ENCODE data around the gene ARID4A. TPM values are rescaled to one million over a fixed set of nuclear protein-coding genes. Genes with fewer than 3 reads are reported as not detected.
"Not testable (repeated sequence)": the region's sequence is repeated elsewhere in the genome, so short reads cannot be mapped to it uniquely, and the experiment has no call there.

ARID4A gene
- total RNA-seq, 1 experiment from 2014 or later, result 1.7 TPM

- DNase-seq (ENCODE audit: low read depth), result no peak
Observed at GRCh38 chr14:58288106-58288792, 10.1 kb upstream of the ARID4A start.

- DNase-seq (ENCODE audit: low read depth), result no peak
Observed at GRCh38 chr14:58291646-58292045, 6.7 kb upstream of the ARID4A start.

- no peak for DNase-seq (ENCODE audit: low read depth)
Observed at GRCh38 chr14:58292187-58292586, 6.2 kb upstream of the ARID4A start.

GRCh38 chr14:58294201-58294600 is 4.2 kb upstream of the ARID4A start:
- no peak for DNase-seq (ENCODE audit: low read depth)

GRCh38 chr14:58296726-58297125 is 1.6 kb upstream of the ARID4A start:
- DNase-seq (ENCODE audit: low read depth), result no peak

- DNase-seq (ENCODE audit: low read depth), result no peak
Observed at GRCh38 chr14:58297412-58297761, 968 bp upstream of the ARID4A start.

GRCh38 chr14:58297762-58298476 is 436 bp upstream of the ARID4A start:
- DNase-seq (ENCODE audit: low read depth), result peak; percentile 100

- DNase-seq (ENCODE audit: low read depth), result no peak
Observed at GRCh38 chr14:58299401-58300330, 1.3 kb downstream of the ARID4A start.

- DNase-seq (ENCODE audit: low read depth), result no peak
Observed at GRCh38 chr14:58301416-58301815, 3.1 kb downstream of the ARID4A start.

- no peak for DNase-seq (ENCODE audit: low read depth)
Observed at GRCh38 chr14:58305730-58306129, 7.4 kb downstream of the ARID4A start.

- DNase-seq (ENCODE audit: low read depth), result no peak
Observed at GRCh38 chr14:58307597-58308316, 9.4 kb downstream of the ARID4A start.

GRCh38 chr14:58309086-58309485 is 10.7 kb downstream of the ARID4A start:
- no peak for DNase-seq (ENCODE audit: low read depth)

- no peak for DNase-seq (ENCODE audit: low read depth)
Observed at GRCh38 chr14:58313699-58314098, 15.3 kb downstream of the ARID4A start.

- DNase-seq (ENCODE audit: low read depth), result no peak
Observed at GRCh38 chr14:58315606-58316005, 17.3 kb downstream of the ARID4A start.

GRCh38 chr14:58327019-58327418 is 28.7 kb downstream of the ARID4A start:
- DNase-seq (ENCODE audit: low read depth), result no peak

GRCh38 chr14:58331111-58331510 is 32.8 kb downstream of the ARID4A start:
- peak; percentile 91 for DNase-seq (ENCODE audit: low read depth)

GRCh38 chr14:58332561-58332960 is 34.2 kb downstream of the ARID4A start:
- no peak for DNase-seq (ENCODE audit: low read depth)

- DNase-seq (ENCODE audit: low read depth), result not testable (repeated sequence)
Observed at GRCh38 chr14:58339666-58340065, 41.3 kb downstream of the ARID4A start.

GRCh38 chr14:58341152-58341748 is 42.9 kb downstream of the ARID4A start:
- DNase-seq (ENCODE audit: low read depth), result no peak

GRCh38 chr14:58343535-58343934 is 45.2 kb downstream of the ARID4A start:
- DNase-seq (ENCODE audit: low read depth), result not testable (repeated sequence)
